ENCODE data around the gene GBGT1. TPM values are rescaled to one million over a fixed set of nuclear protein-coding genes. Genes with fewer than 3 reads are reported as not detected.

Gene GBGT1
- total and polyA plus RNA-seq, 9 of the 15 experiments (the other 6 are each of a cell fraction or from before 2014, with no cell fraction given): 0.55 to 25.8 (median 13.7) TPM

- peak; percentile 81 to 86 (median 81) for TF ChIP-seq CTCF (IDR thresholded peaks at IDR 0.05 in 2 of 3, conservative IDR thresholded peaks at IDR 0.05 in 1 of 3; ENCODE audit: insufficient read depth in 2 of 3, low read depth in 1 of 3, low read length in 3 of 3)
- no peak for TF ChIP-seq POLR2AphosphoS2 (IDR thresholded peaks at IDR 0.05; ENCODE audit: low read length)
- no peak for TF ChIP-seq ZNF253 (CRISPR knock-in tag; conservative IDR thresholded peaks at IDR 0.05)
- TF ChIP-seq RBM22 (IDR thresholded peaks at IDR 0.05; ENCODE audit: low read depth, low read length, poor library complexity, severe bottlenecking): no peak
- no peak for TF ChIP-seq ID3 (CRISPR knock-in tag; IDR thresholded peaks at IDR 0.05)
- TF ChIP-seq ID3 (tag; IDR thresholded peaks at IDR 0.05): no peak
- no peak for TF ChIP-seq TAF15 (IDR thresholded peaks at IDR 0.05; ENCODE audit: low read depth, low read length)
- TF ChIP-seq ZNF717 (CRISPR knock-in tag; IDR thresholded peaks at IDR 0.05): no peak
- TF ChIP-seq UBTF (IDR thresholded peaks at IDR 0.05; ENCODE audit: borderline replicate concordance in 1 of 2, low read depth in 2 of 2, low read length in 2 of 2): no peak
- TF ChIP-seq NCOA2 (IDR thresholded peaks at IDR 0.05; ENCODE audit: partially characterized antibody in 2 of 2): no peak
- TF ChIP-seq EHMT2 (IDR thresholded peaks at IDR 0.05): no peak
- TF ChIP-seq CHD2 (IDR thresholded peaks at IDR 0.05; ENCODE audit: low read depth, low read length): no peak
- no peak for TF ChIP-seq HCFC1 (IDR thresholded peaks at IDR 0.05; ENCODE audit: low read depth, low read length)
- no peak for TF ChIP-seq PHB (CRISPR knock-in tag; IDR thresholded peaks at IDR 0.05)
- TF ChIP-seq GMEB1 (CRISPR knock-in tag; IDR thresholded peaks at IDR 0.05): no peak
- TF ChIP-seq SIN3B (IDR thresholded peaks at IDR 0.05; ENCODE audit: low read depth): no peak; the same call in 1 of the 2 replicates
- no peak for TF ChIP-seq HNRNPLL (IDR thresholded peaks at IDR 0.05; ENCODE audit: low read depth, low read length, poor library complexity, severe bottlenecking)
- no peak for TF ChIP-seq ARID2 (IDR thresholded peaks at IDR 0.05)
- TF ChIP-seq ZBTB34 (CRISPR knock-in tag; IDR thresholded peaks at IDR 0.05): no peak
- no peak for TF ChIP-seq ZNF140 (CRISPR knock-in tag; IDR thresholded peaks at IDR 0.05)
- TF ChIP-seq PTTG1 (tag; IDR thresholded peaks at IDR 0.05; ENCODE audit: low read depth): no peak
These were observed 2.8 kb downstream of the GBGT1 start (continued) for GRCh38 chr9:133160742-133161546.

Data from K562 (cell line).